ENCODE data around the gene ZNF276. TPM values are rescaled to one million over a fixed set of nuclear protein-coding genes. Genes with fewer than 3 reads are reported as not detected.
"Not testable (repeated sequence)": the region's sequence is repeated elsewhere in the genome, so short reads cannot be mapped to it uniquely, and the experiment has no call there.

The ZNF276 gene
- total RNA-seq, 1 donor from 2014 or later = 16.2 TPM

DNA sequence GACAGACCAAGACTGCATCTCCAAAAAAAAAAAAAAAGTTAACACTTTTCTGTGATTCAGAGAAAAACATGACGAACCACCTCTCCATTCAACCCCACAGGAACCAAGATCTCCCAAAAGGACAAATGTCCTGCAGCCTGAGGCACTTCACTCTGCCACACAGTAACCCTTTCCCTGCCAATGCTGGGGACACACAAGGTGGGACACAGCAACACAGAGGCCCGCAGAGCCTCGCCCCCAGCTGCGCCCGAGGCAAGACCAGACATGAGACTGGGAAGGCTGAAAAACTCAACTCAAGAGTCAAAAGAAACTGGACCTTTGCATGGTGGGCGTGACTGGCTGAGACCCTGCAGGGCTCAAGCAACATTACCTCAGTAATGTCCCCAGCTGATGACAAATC, 61.2 kb downstream of the ZNF276 start:
- H3K36me3 Mint-ChIP-seq (ENCODE audit: low read depth) = peaks cover 9% of the 10 kb centered on the region
- no peak for DNase-seq (ENCODE audit: low spot score)

DNA sequence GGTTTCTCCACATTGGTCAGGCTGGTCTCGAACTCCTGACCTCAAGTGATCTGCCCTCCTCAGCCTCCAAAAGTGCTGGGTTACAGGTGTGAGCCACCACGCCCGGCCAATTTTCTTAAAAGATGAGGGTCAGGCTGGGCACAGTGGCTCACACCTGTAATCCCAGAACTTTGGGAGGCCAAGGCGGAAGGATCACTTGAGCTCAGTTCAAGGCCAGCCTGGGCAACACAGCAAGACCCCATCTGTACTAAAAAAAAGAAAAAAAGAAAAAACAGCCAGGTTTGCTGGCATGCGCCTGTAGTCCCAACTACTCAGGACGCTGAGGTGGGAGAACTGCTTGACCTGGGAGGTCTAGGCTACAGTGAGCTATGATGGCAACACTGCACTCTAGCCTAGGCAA, 62.6 kb downstream of the ZNF276 start:
- H3K9me3 Mint-ChIP-seq (ENCODE audit: low read depth); H3K27me3 Mint-ChIP-seq (ENCODE audit: low read depth); H3K27ac Mint-ChIP-seq (ENCODE audit: unreplicated experiment); DNase-seq (ENCODE audit: low spot score); H3K36me3 Mint-ChIP-seq (ENCODE audit: low read depth); H3K4me1 Mint-ChIP-seq (ENCODE audit: low read depth); H3K4me3 Mint-ChIP-seq (ENCODE audit: unreplicated experiment): not testable (repeated sequence)

More for the DNA sequence above, 61.2 kb downstream of the ZNF276 start:
- no peak overlapping the region for H3K4me3 Mint-ChIP-seq (ENCODE audit: unreplicated experiment)
- no peaks in the 10 kb centered on the region for H3K9me3 Mint-ChIP-seq (ENCODE audit: low read depth)
- TF ChIP-seq CTCF (IDR thresholded peaks at IDR 0.05) = no peak
- no peak overlapping the region for H3K27ac Mint-ChIP-seq (ENCODE audit: unreplicated experiment)
- no peaks in the 10 kb centered on the region for H3K4me1 Mint-ChIP-seq (ENCODE audit: low read depth)
- no peaks in the 10 kb centered on the region for H3K27me3 Mint-ChIP-seq (ENCODE audit: low read depth)

DNA sequence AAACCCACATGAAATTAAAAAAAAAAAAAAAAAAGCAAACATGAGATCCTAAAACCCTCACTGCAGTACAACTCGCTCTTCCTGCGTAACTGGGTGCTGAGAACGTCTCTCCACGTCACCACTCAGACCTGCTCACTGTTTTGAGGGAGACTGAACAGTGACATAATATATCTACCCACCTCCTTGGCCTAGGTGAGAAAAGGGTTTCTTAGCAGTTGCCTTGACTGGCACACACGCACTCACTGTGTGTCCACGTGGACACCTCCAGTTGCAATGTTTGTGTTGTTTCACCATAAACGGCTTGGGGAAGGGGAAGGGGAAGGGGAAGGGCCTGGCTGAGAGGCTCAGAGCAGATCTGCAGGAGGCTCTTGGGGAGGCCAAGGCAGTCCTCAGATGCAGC, 63.1 kb downstream of the ZNF276 start:
- Mint-ChIP-seq H3K9me3 (ENCODE audit: low read depth) (no peaks in the 10 kb centered on the region), H3K4me3 (ENCODE audit: unreplicated experiment) (no peak overlapping the region), H3K27me3 (ENCODE audit: low read depth) (no peaks in the 10 kb centered on the region), H3K4me1 (ENCODE audit: low read depth) (no peaks in the 10 kb centered on the region), H3K36me3 (ENCODE audit: low read depth) (peaks cover 9% of the 10 kb centered on the region), H3K27ac (ENCODE audit: unreplicated experiment) (no peak overlapping the region)
- DNase-seq (ENCODE audit: low spot score) = no peak
- no peak for TF ChIP-seq CTCF (IDR thresholded peaks at IDR 0.05)

GRCh38 chr16:89785523-89786155, 64.3 kb downstream of the ZNF276 start:
- Mint-ChIP-seq H3K27me3 (ENCODE audit: low read depth) (no peaks in the 10 kb centered on the region), H3K4me1 (ENCODE audit: low read depth) (no peaks in the 10 kb centered on the region), H3K27ac (ENCODE audit: unreplicated experiment) (no peak overlapping the region), H3K36me3 (ENCODE audit: low read depth) (peaks cover 9% of the 10 kb centered on the region), H3K9me3 (ENCODE audit: low read depth) (no peaks in the 10 kb centered on the region), H3K4me3 (ENCODE audit: unreplicated experiment) (no peak overlapping the region)
- no peak for TF ChIP-seq CTCF (IDR thresholded peaks at IDR 0.05)
- DNase-seq (ENCODE audit: low spot score) = no peak

- no peak overlapping the region for H3K4me3 Mint-ChIP-seq (ENCODE audit: unreplicated experiment)
- H3K4me1 Mint-ChIP-seq (ENCODE audit: low read depth) = no peaks in the 10 kb centered on the region
- TF ChIP-seq CTCF (IDR thresholded peaks at IDR 0.05) = no peak
- H3K27ac Mint-ChIP-seq (ENCODE audit: unreplicated experiment) = no peak overlapping the region
- peaks cover 9% of the 10 kb centered on the region for H3K36me3 Mint-ChIP-seq (ENCODE audit: low read depth)
- no peak for DNase-seq (ENCODE audit: low spot score)
- no peaks in the 10 kb centered on the region for H3K27me3 Mint-ChIP-seq (ENCODE audit: low read depth)
- no peaks in the 10 kb centered on the region for H3K9me3 Mint-ChIP-seq (ENCODE audit: low read depth)
Measured at GRCh38 chr16:89786474-89787364, 65.4 kb downstream of the ZNF276 start.

All from chondrocyte (in vitro differentiated cells).